Activated CD4-positive, alpha-beta T cell treated with anti-CD3 and anti-CD28 coated beads, Interleukin-2, amount 50 U/mL, for 24 hours (primary cell): ENCODE data around the gene CBLL1.

Source experiments
- DNase-seq, 2 donors: peaks; one replicate each; pipeline ENCODE4 v3.0.0-alpha.2; 2020; ENCODE audit warnings: low read depth in 1 of 2, low spot score in 1 of 2

CBLL1 gene

GRCh38 chr7:107743567-107744344 lies at the start of gene CBLL1:
Gene CBLL1 (plus strand): TSS chr7:107744142. CDS start chr7:107744164, 22 bp downstream.
- DNase-seq: peak; percentile 94 to 97

GRCh38 chr7:107694386-107694785 lies 49.6 kb upstream of the CBLL1 start:
- DNase-seq: no peak

DNA sequence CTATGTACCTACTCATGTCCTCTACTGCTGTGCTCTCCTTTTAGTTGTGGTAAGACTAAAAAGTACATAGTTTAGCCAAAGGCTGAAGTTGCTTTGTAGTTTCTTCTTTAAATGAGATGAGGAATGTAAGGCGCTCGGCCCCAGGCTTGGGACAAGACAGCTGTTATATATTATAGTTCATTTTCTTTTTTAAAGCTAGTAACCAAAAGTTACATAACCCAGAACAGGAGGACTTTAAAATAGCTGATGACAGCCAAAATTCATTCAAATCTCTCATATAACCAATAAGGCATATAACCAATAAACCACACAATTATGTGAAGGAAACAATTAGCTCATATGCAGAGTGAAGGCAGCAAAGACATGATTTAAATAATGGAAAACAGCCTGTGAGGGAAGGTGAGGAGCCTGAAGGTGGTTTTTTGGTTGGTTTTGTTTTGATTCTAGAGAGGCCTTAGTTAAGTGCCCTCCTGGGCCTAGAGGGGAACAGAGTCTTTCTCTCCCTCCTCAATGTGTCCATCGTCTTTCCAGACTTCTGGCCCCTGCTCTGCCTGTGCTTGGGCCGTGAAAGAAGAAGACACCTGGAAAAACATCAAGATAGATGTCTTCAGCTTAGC lies 47.5 kb upstream of the CBLL1 start:
- no peak for DNase-seq

- DNase-seq: no peak
Observed at GRCh38 chr7:107697321-107698049, 46.5 kb upstream of the CBLL1 start.

GRCh38 chr7:107700570-107700969 lies 43.4 kb upstream of the CBLL1 start:
- no peak for DNase-seq

- DNase-seq: no peak
Observed at GRCh38 chr7:107701191-107701590, 42.8 kb upstream of the CBLL1 start.

- no peak for DNase-seq
Observed at GRCh38 chr7:107703219-107703618, 40.7 kb upstream of the CBLL1 start.

DNA sequence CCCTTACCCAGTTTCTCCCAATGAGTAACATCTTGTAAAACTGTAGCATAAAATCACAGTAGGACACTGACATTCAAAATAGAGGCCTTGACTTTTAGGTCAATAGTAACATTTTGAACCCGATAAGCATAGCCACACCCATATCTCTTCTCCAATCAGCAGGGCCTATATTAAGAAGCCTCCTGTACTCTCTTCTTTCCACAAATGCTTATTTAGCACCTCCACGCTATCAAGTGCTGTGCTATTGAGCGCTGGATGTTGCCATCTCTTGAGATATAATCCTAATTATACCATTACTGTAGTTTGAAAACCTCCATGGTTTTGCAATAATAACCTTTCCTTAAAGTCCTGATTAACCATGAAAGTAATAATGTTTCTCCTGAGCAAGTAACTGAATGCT lies 40.1 kb upstream of the CBLL1 start:
- no peak for DNase-seq

GRCh38 chr7:107708956-107709355 lies 35.0 kb upstream of the CBLL1 start:
- DNase-seq: no peak

- DNase-seq: no peak
Observed at GRCh38 chr7:107711301-107711700, 32.6 kb upstream of the CBLL1 start.

GRCh38 chr7:107712025-107712424 lies 31.9 kb upstream of the CBLL1 start:
- DNase-seq: no peak

DNA sequence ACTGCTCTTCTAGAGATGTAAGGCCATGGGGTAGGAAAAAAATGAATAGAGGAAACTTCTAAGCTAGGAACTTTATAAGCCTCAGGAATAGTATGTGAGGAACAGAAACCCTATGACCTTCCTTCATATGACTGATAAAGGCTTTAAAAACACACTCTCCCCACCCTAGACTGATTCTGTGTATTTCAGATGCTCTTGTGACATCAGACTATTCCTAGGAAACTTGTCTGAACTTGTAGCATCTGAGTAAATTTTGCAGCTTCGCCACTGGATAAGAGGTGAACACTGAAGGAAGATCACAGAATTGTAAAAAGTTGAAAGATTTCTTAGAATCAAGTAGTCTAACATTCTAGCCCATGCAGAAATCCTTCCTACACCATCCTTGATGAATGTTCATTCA lies 31.0 kb upstream of the CBLL1 start:
- no peak for DNase-seq

GRCh38 chr7:107715531-107715930 lies 28.4 kb upstream of the CBLL1 start:
- DNase-seq: no peak

GRCh38 chr7:107718456-107719193 lies 25.3 kb upstream of the CBLL1 start:
- no peak for DNase-seq

DNA sequence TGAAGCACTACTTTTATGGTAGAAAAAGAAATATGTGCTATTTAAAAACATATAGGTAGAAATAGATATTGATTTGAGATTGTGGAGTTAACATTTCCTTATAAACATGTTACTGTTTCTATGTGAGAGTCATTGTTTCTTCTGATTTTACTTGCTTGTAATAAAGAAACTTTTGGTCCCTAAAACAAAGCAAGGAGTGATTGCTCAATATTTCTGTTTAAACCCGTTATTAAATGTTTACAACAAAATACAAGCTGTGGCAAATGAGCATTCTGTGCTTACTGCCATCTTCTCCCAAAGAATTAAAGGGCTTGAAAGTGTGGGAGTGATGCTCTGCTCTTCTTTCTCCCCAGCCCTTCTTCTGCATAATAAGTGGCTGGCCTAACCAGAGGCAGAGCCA lies 22.7 kb upstream of the CBLL1 start:
- no peak for DNase-seq

GRCh38 chr7:107723255-107723654 lies 20.7 kb upstream of the CBLL1 start:
- DNase-seq: no peak

- peak in 1 of 2 donors; percentile 35 for DNase-seq
Observed at GRCh38 chr7:107725138-107725740, 18.7 kb upstream of the CBLL1 start.

GRCh38 chr7:107726356-107727130 lies 17.4 kb upstream of the CBLL1 start:
- DNase-seq: no peak

DNA sequence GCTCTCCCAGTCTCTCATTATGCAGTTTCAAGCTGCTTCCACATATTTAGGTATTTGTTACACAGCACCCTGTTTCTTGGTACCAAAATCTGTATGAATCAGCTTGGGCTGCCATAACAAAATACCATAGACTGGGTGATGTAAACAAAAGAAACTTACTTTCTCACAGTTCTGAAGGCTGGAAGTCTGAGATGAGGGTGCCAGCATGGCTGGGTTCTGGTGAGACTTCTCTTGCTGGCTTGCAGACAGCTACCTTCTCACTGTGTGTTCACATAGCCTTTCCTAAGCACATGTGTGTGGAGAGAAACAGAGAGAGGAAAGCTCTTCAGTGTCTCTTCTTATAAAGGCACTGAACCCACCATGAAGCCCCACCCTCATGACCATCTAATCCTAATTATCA lies 15.7 kb upstream of the CBLL1 start:
- no peak for DNase-seq
